LNCaP clone FGC (cell line): Measurements from ENCODE around the gene ZNF638.

Source experiments
- DNase-seq: peaks from one replicate; pipeline ENCODE4 v3.0.0-alpha.2; 2011; ENCODE audit warnings: low read depth
- H3K4me3 ChIP-seq: 2 replicates; pipeline ENCODE4 v1.5.1; 2011; ENCODE audit warnings: mild to moderate bottlenecking, low read depth, low read length, control low read depth
- TF ChIP-seq, protein P1 (sequence below): IDR thresholded peaks from 2 replicates; pipeline ENCODE4 v1.5.1; 2012; ENCODE audit warnings: mild to moderate bottlenecking; ENCODE audit not compliant: control insufficient read depth, insufficient read depth; ENCODE audit errors: extremely low read depth

ZNF638 gene

DNA sequence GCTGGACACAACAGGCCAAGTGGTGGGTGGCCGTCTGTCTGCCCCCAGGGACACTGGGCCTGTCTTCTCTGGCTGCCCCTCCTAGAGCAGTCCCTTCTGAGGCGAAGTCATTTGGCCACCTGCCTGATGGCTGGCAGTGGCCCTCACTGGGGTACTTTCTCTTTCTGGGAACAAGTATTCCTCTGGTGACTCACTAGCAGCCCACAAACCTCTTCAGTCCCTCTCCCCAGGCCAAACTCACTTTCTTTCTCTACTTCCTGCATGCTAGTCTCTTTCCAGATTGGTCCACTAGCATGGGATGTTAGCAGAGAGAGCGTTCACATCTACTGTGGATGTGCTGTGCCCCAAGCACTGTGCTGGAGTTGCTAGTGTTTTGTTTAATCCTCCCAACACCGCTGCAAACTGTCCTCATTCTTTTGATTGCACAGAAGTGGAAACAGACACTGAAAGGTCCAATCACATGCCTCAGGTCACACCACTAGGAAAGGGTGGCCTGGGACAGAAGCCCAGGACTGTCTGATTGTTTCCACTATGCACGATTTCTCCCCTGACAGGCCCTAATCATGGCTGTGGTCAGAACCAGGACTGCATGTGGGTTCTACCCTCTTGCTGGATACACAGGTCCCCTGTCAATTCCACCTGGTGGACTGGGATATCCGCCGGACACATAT lies 127.0 kb downstream of the ZNF638 start:
- TF ChIP-seq, protein P1, sequence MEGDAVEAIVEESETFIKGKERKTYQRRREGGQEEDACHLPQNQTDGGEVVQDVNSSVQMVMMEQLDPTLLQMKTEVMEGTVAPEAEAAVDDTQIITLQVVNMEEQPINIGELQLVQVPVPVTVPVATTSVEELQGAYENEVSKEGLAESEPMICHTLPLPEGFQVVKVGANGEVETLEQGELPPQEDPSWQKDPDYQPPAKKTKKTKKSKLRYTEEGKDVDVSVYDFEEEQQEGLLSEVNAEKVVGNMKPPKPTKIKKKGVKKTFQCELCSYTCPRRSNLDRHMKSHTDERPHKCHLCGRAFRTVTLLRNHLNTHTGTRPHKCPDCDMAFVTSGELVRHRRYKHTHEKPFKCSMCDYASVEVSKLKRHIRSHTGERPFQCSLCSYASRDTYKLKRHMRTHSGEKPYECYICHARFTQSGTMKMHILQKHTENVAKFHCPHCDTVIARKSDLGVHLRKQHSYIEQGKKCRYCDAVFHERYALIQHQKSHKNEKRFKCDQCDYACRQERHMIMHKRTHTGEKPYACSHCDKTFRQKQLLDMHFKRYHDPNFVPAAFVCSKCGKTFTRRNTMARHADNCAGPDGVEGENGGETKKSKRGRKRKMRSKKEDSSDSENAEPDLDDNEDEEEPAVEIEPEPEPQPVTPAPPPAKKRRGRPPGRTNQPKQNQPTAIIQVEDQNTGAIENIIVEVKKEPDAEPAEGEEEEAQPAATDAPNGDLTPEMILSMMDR, result no peak
- H3K4me3 ChIP-seq, result no peak overlapping the region
- no peak for DNase-seq

DNA sequence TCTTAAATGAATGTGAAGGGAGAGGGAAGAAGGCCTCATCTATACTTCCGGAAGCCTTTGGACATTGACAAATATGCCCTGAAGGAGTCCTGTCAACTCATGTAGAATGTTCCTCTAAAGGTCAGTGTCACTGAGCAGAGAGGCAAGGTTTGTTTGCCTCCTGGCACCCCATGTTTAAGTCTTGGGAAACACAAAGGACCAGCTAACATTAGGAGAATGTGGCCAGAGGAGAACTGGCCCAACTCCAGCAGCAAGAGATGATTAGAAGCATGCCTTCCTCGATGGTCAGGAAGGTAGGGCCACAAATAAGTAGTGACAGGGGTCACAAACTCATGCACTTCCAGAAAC lies 127.5 kb downstream of the ZNF638 start:
- H3K4me3 ChIP-seq, result no peak overlapping the region
- DNase-seq, result no peak
- TF ChIP-seq, protein P1, result no peak

DNA sequence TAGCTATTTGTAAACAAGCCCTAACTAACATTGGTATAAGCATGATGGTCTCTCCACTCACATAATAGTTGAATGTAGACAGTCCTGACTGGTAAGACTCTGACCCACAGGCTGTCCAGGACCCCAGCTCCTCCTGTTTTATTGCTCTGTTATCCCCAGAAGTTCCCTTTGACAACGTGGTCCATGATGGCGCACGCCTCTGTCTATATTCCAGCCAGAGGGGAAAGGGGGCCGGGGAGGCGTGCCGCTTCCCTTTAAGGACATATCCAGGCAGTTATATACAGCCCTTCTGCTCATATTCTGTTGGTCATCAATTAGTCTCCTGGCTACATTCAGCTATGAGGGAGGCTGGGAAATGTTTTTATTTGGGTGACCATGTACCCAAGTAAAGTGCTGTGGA lies 128.5 kb downstream of the ZNF638 start:
- no peak overlapping the region for H3K4me3 ChIP-seq
- TF ChIP-seq, protein P1, result no peak
- DNase-seq, result no peak

DNA sequence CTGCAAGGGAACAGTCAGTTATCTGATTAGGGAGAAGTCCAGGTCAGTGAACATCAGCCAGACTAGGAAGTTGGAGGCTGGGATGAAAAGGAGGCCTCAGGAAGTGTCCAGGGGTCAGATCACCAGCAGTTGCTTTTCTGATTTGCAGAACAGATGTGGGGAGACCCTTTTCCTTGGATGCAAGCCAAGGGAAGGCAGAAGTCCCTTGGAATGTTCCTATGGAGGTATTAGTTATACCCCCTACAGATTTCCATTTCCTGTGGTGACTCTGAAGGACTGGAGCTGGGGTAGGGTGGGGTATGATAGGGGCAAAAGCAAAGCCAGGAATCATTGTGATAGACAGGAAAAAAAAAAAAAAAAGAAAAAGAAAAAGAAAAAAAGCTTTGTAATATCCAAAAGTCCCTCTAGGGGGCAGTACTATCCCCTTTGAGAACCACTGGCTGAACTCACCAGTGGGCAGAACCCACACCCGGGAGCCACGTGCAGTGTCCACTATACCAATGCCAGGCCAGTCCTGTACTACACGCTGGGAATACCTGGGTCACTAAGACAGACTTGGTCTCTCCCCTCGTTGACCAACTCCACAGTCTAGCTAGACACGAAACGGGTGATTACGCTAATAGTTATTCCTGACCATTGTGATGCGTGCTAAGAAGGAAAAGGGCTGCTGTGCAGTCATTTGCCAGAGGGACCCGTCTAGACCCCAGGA lies 129.2 kb downstream of the ZNF638 start:
- no peak overlapping the region for H3K4me3 ChIP-seq
- TF ChIP-seq, protein P1, result peak; percentile 23; the same call in 1 of the 2 replicates
- DNase-seq, result no peak

DNA sequence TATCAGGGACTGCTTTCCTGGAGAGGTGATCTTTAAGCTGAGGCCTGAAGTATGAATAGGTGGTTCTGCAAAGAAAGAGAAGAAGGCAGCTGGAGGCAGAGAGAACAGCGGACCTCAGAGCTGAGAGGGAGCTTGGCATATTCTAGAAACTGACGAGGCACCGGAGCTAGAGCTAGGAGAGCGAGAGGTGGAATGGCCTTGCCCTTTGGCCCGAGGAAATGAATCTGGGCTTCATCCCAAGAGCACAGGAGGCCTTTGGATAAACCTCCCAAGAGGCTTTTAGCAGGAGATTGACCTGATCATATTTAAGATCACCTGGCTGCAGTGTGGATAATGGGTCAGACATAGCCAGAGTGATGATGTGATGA lies 129.7 kb downstream of the ZNF638 start:
- no peak overlapping the region for H3K4me3 ChIP-seq
- TF ChIP-seq, protein P1, result no peak

DNA sequence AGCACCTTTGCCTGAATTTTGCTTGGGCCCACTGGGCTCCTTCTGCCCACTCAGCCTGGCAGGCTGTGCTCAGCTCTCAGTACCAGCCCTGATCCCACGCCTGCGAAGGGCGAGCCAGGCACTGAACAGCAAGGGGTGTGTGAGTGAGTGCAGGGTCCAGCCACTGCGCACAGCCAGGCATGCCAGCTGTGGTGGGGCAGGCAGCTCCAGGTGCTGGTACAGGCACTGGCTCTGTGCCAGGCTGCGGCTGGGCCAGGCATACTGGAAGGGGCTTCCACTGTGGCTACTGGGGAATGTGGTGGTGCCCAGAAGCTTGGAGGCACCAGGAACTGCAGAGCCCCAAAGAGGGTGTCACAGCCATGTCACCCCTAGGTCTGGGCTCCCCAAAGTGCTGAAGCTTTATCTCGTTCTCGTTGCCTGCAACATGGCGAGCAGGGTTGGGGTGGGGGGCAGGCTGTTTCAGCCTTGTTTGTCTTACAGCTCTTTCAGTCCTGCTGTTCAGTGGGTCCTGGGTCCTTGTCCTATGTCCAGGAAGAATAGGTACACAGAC lies 130.5 kb downstream of the ZNF638 start:
- TF ChIP-seq, protein P1, result no peak
- no peak overlapping the region for H3K4me3 ChIP-seq
- DNase-seq, result no peak

More for the DNA sequence above, 129.7 kb downstream of the ZNF638 start:
- DNase-seq, result no peak
